OCI-LY1 (cell line): ENCODE measurements around the gene CLCA4.

Source experiments
- H2AFZ ChIP-seq: fragments of 200-600 bp; sonication (generic), shearing (Covaris generic); 2 replicates; pipeline ENCODE4 v1.6.0; 2014; ENCODE audit warnings: antibody characterized with exemption, mild to moderate bottlenecking, low read length
- H3F3A ChIP-seq: fragments of 200-600 bp; sonication (generic), shearing (Covaris generic); 2 replicates; pipeline ENCODE4 v1.6.0; 2014; ENCODE audit warnings: mild to moderate bottlenecking, antibody characterized with exemption, low read length, moderate library complexity; ENCODE audit not compliant: insufficient read depth
- H3K27ac ChIP-seq: fragments of 200-600 bp; sonication (generic); 2 replicates; pipeline ENCODE4 v1.5.1; 2014; ENCODE audit warnings: low read length, mixed run types, mild to moderate bottlenecking, low read depth; ENCODE audit not compliant: poor library complexity, severe bottlenecking
- H3K27me3 ChIP-seq: fragments of 200-600 bp; sonication (generic); 2 replicates; pipeline ENCODE4 v1.6.0; 2014; ENCODE audit warnings: antibody characterized with exemption, mild to moderate bottlenecking, low read length, moderate library complexity; ENCODE audit not compliant: insufficient read depth
- H3K36me3 ChIP-seq: fragments of 200-600 bp; sonication (generic); 2 replicates; pipeline ENCODE4 v1.6.1; 2014; ENCODE audit warnings: mild to moderate bottlenecking, antibody characterized with exemption, low read length, moderate library complexity, mixed read lengths; ENCODE audit not compliant: insufficient read depth
- H3K4me1 ChIP-seq: fragments of 200-600 bp; sonication (generic); 2 replicates; pipeline ENCODE4 v1.5.1; 2014; ENCODE audit warnings: mild to moderate bottlenecking, low read length, moderate library complexity; ENCODE audit not compliant: insufficient read depth, severe bottlenecking
- H3K4me2 ChIP-seq: fragments of 200-600 bp; sonication (generic), shearing (Covaris generic); 2 replicates; pipeline ENCODE4 v1.6.1; 2014; ENCODE audit warnings: low read length
- H3K4me3 ChIP-seq: fragments of 200-600 bp; sonication (generic); 2 replicates; pipeline ENCODE4 v1.5.1; 2014; ENCODE audit warnings: low read length, low read depth, mild to moderate bottlenecking, mixed read lengths; ENCODE audit not compliant: poor library complexity, severe bottlenecking
- H3K79me2 ChIP-seq: fragments of 200-600 bp; shearing (Covaris generic); 2 replicates; pipeline ENCODE4 v1.6.1; 2016; ENCODE audit warnings: mixed run types, low read length, mixed read lengths; ENCODE audit not compliant: insufficient read depth
- H3K9ac ChIP-seq: fragments of 200-600 bp; sonication (generic), shearing (Covaris generic); 2 replicates; pipeline ENCODE4 v1.6.1; 2014; ENCODE audit warnings: mild to moderate bottlenecking, low read length, mixed read lengths
- H3K9me2 ChIP-seq: fragments of 200-600 bp; sonication (generic), shearing (Covaris generic); 2 replicates; pipeline ENCODE4 v1.6.1; 2014; ENCODE audit warnings: low read depth, mild to moderate bottlenecking, low read length, mixed read lengths
- H3K9me3 ChIP-seq: fragments of 200-600 bp; shearing (Covaris generic); 2 replicates; pipeline ENCODE4 v1.6.1; 2014; ENCODE audit warnings: low read length, mixed read lengths
- H4K20me1 ChIP-seq: fragments of 200-600 bp; sonication (generic), shearing (Covaris generic); 2 replicates; pipeline ENCODE4 v1.6.0; 2016; ENCODE audit warnings: mild to moderate bottlenecking, low read length; ENCODE audit not compliant: insufficient read depth
- CTCF ChIP-seq: fragments of 200-600 bp; sonication (generic), shearing (Covaris generic); IDR thresholded peaks from 2 replicates; pipeline ENCODE4 v1.5.1; 2017; ENCODE audit warnings: mild to moderate bottlenecking, antibody characterized with exemption, low read length, moderate library complexity, mixed read lengths
- EZH2 ChIP-seq: fragments of 200-600 bp; sonication (generic), shearing (Covaris generic); IDR thresholded peaks from 2 replicates; pipeline ENCODE4 v1.8.0; 2017; ENCODE audit warnings: borderline replicate concordance, mixed run types, mild to moderate bottlenecking, antibody characterized with exemption, low read length, moderate library complexity, mixed read lengths

The CLCA4 gene

DNA sequence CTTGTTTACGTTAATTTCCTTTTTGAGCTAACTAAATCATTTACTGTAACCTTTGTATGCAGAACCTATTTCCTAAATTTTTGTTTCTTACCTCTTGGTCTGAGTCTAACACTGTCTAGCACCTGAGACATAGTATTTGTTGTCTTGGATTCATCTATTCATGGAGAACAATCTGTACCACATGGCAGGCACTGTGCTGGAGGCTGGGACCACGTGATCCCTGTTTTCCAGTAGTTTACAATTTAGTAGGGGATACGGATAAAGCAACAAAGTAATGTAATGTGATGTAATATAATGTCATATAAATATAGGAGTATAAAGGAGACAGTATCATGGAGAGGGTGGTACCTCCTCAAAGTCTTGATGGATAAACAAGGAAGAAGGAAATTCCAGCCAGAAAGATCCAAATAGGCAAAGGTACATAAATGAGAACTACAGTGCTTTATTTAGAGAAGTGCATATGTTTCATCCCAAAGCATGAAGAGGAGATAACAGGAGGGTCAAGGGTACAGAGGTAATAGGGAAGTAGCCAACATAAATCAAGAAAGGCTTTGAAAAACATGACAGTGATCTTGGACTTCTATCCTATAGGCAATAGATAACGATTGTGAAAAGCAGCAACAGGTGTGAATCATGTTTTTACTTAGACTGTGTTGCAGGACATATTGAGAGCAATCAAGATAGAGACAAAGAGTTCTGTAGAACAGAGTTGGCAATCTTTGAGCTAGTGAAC is 25.9 kb upstream of the CLCA4 start:
- no peaks in the 10 kb centered on the region for H3K79me2 ChIP-seq
- H2AFZ ChIP-seq: no peak overlapping the region

GRCh38 chr1:86521522-86521891 is 25.4 kb upstream of the CLCA4 start:
- H3K4me2 ChIP-seq: no peak overlapping the region
- H3K79me2 ChIP-seq: no peaks in the 10 kb centered on the region
- no peak overlapping the region for H2AFZ ChIP-seq

More for the DNA sequence above, 25.9 kb upstream of the CLCA4 start:
- TF ChIP-seq EZH2 (no peak), CTCF (no peak)
- no peaks in the 10 kb centered on the region for H3K27me3 ChIP-seq
- no peaks in the 10 kb centered on the region for H3K9me3 ChIP-seq
- H3K36me3 ChIP-seq: no peaks in the 10 kb centered on the region
- H3K4me3 ChIP-seq: no peak overlapping the region
- no peaks in the 10 kb centered on the region for H3K9me2 ChIP-seq
- H4K20me1 ChIP-seq: no peaks in the 10 kb centered on the region
- no peak overlapping the region for H3K9ac ChIP-seq
- H3K4me1 ChIP-seq: no peaks in the 10 kb centered on the region
- H3K27ac ChIP-seq: no peak overlapping the region
- no peak overlapping the region for H3K4me2 ChIP-seq
- no peaks in the 10 kb centered on the region for H3F3A ChIP-seq

DNA sequence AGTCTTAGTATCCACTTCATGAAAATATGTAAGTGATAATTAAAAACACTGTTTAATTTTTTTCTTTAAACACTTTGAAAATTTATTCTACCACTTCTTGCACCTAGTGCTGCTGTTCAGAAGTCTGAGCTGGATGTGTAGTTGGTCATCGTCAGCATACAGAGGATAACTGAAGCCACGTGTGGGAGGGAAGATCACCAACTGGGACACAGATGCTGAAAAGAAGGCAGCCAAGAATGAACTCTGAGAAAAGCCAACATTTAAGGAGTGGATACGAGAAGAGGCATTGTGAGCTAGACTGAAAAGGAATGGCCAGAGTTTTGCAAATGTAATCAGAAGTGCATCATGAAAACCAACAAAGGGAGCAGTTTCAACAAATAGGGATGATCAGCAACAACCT is 24.6 kb upstream of the CLCA4 start:
- Histone ChIP-seq H3K27ac (no peak overlapping the region), H3K4me3 (no peak overlapping the region), H3K9me2 (no peaks in the 10 kb centered on the region), H3K4me1 (no peaks in the 10 kb centered on the region), H3F3A (no peaks in the 10 kb centered on the region), H3K4me2 (no peak overlapping the region), H3K79me2 (no peaks in the 10 kb centered on the region), H3K36me3 (no peaks in the 10 kb centered on the region), H4K20me1 (no peaks in the 10 kb centered on the region), H3K9ac (no peak overlapping the region), H3K27me3 (no peaks in the 10 kb centered on the region), H2AFZ (no peak overlapping the region), H3K9me3 (no peaks in the 10 kb centered on the region)
- no peak for TF ChIP-seq EZH2
- no peak for TF ChIP-seq CTCF

More at GRCh38 chr1:86521522-86521891, 25.4 kb upstream of the CLCA4 start:
- no peaks in the 10 kb centered on the region for H3K9me2 ChIP-seq
- no peaks in the 10 kb centered on the region for H3F3A ChIP-seq
- no peak overlapping the region for H3K4me3 ChIP-seq
- H3K9ac ChIP-seq: no peak overlapping the region
- no peaks in the 10 kb centered on the region for H3K27me3 ChIP-seq
- no peaks in the 10 kb centered on the region for H3K36me3 ChIP-seq
- H4K20me1 ChIP-seq: no peaks in the 10 kb centered on the region
- no peak overlapping the region for H3K27ac ChIP-seq
- H3K9me3 ChIP-seq: no peaks in the 10 kb centered on the region
- H3K4me1 ChIP-seq: no peaks in the 10 kb centered on the region
- TF ChIP-seq CTCF (no peak), EZH2 (no peak)
